NCI-H1694 (cell line): Measurements from ENCODE around the gene C5AR2.
"Not testable (repeated sequence)": the region's sequence is repeated elsewhere in the genome, so short reads cannot be mapped to it uniquely, and the experiment has no call there.

Source experiments
- DNase-seq: peaks from one replicate; lab custom pipeline; 2025; lab: John Stamatoyannopoulos, UW

C5AR2 gene

DNA sequence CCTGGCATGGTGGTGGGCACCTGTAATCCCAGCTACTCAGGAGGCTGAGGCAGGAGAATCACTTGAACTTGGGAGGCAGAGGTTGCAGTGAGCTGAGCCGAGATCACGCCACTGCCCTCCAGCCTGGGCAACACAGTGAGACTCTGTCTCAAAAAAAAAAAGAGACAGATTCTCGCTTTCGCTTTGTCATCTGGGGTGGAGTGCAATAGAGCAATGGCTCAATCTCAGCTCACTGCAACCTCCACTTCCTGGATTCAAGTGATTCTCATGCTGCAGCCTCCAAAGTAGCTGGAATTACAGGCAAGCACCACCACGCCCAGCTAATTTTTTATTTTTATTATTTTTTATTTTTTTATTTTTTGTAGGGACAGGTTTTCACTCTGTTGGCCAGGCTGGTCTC, 56.7 kb downstream of the C5AR2 start:
- not testable (repeated sequence) for DNase-seq

DNA sequence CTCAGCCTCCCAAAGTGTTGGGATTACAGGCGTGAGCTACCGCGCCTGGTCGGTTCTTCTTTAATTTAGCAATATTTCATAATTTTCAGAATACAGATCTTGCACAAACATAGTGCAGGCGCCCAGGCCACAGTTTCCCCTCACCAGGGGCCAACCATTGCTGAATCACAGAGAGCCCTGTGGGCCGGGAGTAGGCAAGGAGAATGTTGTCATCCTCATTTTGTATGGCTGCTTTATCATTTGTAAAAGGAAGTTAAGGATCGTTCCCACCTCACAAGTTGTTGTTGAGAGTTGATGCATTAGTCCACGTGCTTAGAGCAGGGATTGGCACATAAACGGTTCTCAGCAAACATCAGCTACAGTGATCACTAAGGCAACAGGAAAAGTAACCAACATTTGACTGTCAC, 57.2 kb downstream of the C5AR2 start:
- DNase-seq, result no peak

DNA sequence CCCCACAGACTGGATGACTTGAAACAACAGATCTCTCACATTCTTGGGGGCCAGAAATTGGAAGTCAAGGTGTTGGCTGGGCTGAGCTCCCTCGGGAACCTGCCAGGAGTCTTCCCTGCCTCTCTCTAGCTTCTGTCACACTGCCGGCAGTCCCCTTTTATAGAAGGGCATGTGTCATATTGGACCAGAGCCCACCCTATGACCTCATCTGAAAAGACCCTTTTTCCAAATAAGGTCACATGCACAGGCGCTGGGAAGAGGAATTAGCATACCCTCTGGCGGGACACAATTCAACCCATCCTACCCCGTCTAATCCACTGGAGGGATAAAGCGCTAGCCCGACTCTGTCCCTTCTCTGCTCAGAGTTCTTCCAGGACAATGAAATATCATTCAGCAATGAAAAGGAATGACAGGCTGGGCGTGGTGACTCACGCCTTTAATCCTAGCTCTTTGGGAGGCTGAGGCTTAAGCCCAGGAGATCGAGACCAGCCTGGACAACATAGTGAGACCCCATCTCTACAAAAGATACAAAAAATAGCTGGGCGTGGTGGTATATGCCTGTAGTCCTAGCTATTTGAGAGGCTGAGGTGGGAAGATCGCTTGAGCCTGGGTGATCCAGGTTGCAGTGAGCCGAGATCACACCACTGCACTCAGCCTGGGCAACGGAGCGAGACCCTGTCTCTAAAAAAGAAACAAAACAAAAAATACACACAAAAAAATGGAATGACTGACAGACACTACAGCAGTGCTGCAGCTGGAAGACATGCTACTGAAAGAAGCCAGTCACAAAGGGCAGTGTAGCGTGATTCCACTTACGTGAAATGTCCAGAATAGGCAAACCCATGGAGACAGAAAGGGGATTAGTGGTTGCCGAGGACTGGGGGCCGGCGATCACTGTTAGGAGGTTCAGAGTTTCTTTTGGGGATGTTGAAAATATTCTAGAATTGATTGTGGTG, 58.8 kb downstream of the C5AR2 start:
- peak; percentile 44 for DNase-seq

DNA sequence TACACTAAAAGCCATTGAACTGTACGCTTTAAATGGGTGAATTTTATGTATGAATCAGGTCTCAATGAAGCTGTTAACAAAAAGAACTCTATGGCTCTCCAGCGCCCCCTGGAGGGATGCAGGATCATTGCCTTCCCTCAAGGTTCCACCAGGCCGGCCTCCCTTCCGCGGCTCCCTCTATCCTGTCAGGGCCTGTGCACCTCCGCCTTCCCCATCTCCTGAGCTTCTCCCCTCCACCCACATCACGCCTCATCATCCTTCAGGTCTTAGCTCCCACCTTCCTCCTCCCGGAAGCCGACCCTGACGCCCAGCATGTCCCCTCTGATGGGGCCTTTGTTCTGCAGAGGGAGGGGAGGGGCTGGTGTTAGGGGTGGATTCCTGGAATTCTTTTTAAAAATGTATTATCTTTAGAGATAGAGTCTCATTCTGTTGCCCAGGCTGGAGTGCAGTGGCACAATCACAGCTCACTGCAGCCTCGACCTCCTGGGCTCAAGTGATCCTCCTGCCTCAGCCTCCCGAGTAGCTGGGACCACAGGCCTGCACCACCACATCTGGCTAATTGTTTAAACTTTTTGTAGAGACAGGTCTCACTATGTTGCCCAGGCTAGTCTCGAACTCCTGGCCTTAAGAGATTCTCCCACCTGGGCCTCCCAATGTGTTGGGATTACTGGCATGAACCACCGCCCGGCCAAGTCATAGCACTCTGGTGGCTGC, 59.7 kb downstream of the C5AR2 start:
- DNase-seq, result peak; percentile 91
